IMR-90 (cell line): ENCODE data around the gene MRPS18A. TPM values are rescaled to one million over a fixed set of nuclear protein-coding genes. Genes with fewer than 3 reads are reported as not detected.
A peak's percentile ranks its signal among the peaks of the same experiment; 100 is the strongest.

ENCODE experiments used
- CEBPB ChIP-seq: IDR thresholded peaks from 2 replicates; pipeline ENCODE4 v1.6.1; 2012; ENCODE audit warnings: low read depth, low read length, improper control_type of control experiment
- MAFK ChIP-seq: IDR thresholded peaks from 2 replicates; pipeline ENCODE4 v1.6.1; 2012; ENCODE audit warnings: low read depth, low read length, improper control_type of control experiment
- NFE2L2 ChIP-seq: fragments of 150-350 bp; IDR thresholded peaks from 2 replicates; pipeline ENCODE4 v1.6.1; 2016; ENCODE audit warnings: low read depth, mild to moderate bottlenecking, low read length
- POLR2A ChIP-seq: IDR thresholded peaks from 2 replicates; pipeline ENCODE4 v1.6.1; 2012; ENCODE audit warnings: mild to moderate bottlenecking, low read depth, low read length
- RAD21 ChIP-seq: IDR thresholded peaks from 2 replicates; pipeline ENCODE4 v1.6.1; 2012; ENCODE audit warnings: low read length, improper control_type of control experiment
- polyA plus RNA-seq, 3 experiments: library from polyadenylated mRNA; depleted of rRNA; stranded (reverse); fragments of >200 nt; gene quantifications; 2 replicates each; pipeline ENCODE4 v1.2.3, GENCODE V29; 2012; ENCODE audit warnings: low replicate concordance in 1 of 3
- total RNA-seq: library from RNA; depleted of rRNA; stranded (reverse); fragments of >200 nt; gene quantifications from 2 replicates; pipeline ENCODE4 v1.2.3, GENCODE V29; 2012

The MRPS18A gene
- total and polyA plus RNA-seq, 2 of the 4 experiments (the other 2 are of a cell fraction), result 47.0 to 56.6 TPM

DNA sequence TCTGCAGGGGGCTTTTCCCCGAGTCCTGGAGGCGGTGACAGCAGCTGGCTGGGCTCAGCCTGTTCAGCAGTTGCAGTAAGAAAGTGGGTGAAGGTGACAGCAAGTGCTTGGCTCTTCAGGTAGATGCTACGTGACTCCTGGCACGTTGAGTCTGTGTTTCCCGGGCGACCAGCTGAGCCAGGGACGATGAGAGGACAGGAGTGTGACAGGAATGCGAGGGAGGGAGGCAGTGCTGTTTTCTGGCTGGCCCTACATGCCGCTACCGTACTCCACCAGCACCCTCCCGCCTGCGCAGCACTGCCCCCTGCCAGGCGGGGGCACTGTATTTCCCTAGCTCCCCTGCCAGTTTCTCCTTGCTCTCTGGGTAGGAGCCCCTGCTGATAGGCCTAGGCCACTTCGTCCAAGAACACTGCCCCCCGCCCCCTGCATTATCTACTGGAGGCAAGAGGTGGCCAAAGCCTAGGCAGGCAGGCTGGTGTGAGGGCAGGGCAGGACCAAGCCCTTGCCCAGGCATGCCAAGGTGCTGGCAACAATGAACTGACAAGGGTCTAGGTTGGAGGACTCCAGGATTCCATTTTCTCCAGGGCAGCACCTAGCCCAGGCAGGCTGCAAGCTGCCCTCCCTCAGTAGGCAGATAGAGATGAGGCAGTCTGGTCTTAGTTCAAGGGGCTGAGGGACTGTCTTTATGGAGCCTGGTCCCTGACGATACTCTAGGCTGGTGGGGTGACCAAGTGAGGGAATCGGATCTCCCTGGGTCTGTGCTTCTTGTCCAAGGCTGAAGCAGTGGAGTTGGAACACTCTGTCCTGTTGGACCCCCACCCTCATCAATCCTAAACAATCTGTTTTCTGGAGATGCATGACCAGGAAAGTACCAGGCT lies 19.2 kb downstream of the MRPS18A start (continued):
- TF ChIP-seq MAFK, result no peak
- TF ChIP-seq POLR2A, result 0 out of 2 replicates have a peak, but pooled peaks have one; percentile 29
- TF ChIP-seq CEBPB, result no peak
- TF ChIP-seq NFE2L2, result no peak
- peak; percentile 31 for TF ChIP-seq RAD21
